H9 (cell line): ENCODE data around the gene LRP8. TPM values are rescaled to one million over a fixed set of nuclear protein-coding genes. Genes with fewer than 3 reads are reported as not detected.

Experiments
- DNase-seq: peaks from one replicate; pipeline ENCODE4 v3.0.0-alpha.2; 2017
- H2AFZ ChIP-seq: one replicate; pipeline ENCODE4 v1.6.1; 2013; ENCODE audit warnings: mild to moderate bottlenecking, low read length, control low read depth, moderate library complexity
- H2AK5ac ChIP-seq: 2 replicates; pipeline ENCODE4 v1.6.1; 2013; ENCODE audit warnings: low read length, control low read depth, mixed read lengths; ENCODE audit not compliant: insufficient read length
- H2BK120ac ChIP-seq: one replicate; pipeline ENCODE4 v1.6.1; 2013; ENCODE audit warnings: low read depth, mild to moderate bottlenecking, low read length, control low read depth, inconsistent platforms; ENCODE audit not compliant: poor library complexity, severe bottlenecking
- H2BK12ac ChIP-seq: 2 replicates; pipeline ENCODE4 v1.6.1; 2013; ENCODE audit warnings: low read length, control low read depth, mixed read lengths, low read depth; ENCODE audit not compliant: insufficient read length
- H2BK15ac ChIP-seq: 2 replicates; pipeline ENCODE4 v1.6.1; 2013; ENCODE audit warnings: low read depth, low read length, control low read depth
- H2BK20ac ChIP-seq: one replicate; pipeline ENCODE4 v1.6.1; 2013; ENCODE audit warnings: low read depth, mild to moderate bottlenecking, low read length, control low read depth, inconsistent platforms; ENCODE audit not compliant: poor library complexity, severe bottlenecking
- H2BK5ac ChIP-seq: 2 replicates; pipeline ENCODE4 v1.6.1; 2013; ENCODE audit warnings: low read length, control low read depth, mixed read lengths; ENCODE audit not compliant: insufficient read length
- H3K14ac ChIP-seq: 2 replicates; pipeline ENCODE4 v1.6.1; 2013; ENCODE audit warnings: low read length, control low read depth; ENCODE audit not compliant: insufficient read depth
- H3K18ac ChIP-seq: 2 replicates; pipeline ENCODE4 v1.6.1; 2013; ENCODE audit warnings: low read depth, mild to moderate bottlenecking, mixed read lengths, low read length, control low read depth; ENCODE audit not compliant: insufficient read length
- H3K23ac ChIP-seq: 2 replicates; pipeline ENCODE4 v1.6.1; 2013; ENCODE audit warnings: low read length, control low read depth, mixed read lengths, low read depth; ENCODE audit not compliant: insufficient read length
- H3K23me2 ChIP-seq: 2 replicates; pipeline ENCODE4 v1.6.1; 2013; ENCODE audit warnings: low read depth, mild to moderate bottlenecking, mixed read lengths, low read length, control low read depth; ENCODE audit not compliant: insufficient read length, poor library complexity, severe bottlenecking
- H3K27ac ChIP-seq: 2 replicates; pipeline ENCODE4 v1.5.1; 2013; ENCODE audit warnings: low read length, control low read depth, mixed read lengths, low read depth; ENCODE audit not compliant: insufficient read length
- H3K27me3 ChIP-seq: 2 replicates; pipeline ENCODE4 v1.6.1; 2013; ENCODE audit warnings: low read length, control low read depth, inconsistent platforms; ENCODE audit not compliant: insufficient read depth
- H3K4ac ChIP-seq: 2 replicates; pipeline ENCODE4 v1.6.1; 2013; ENCODE audit warnings: low read depth, mild to moderate bottlenecking, control low read depth, inconsistent platforms, low read length, moderate library complexity
- H3K4me1 ChIP-seq: 2 replicates; pipeline ENCODE4 v1.6.1; 2013; ENCODE audit warnings: low read length, control low read depth, inconsistent platforms; ENCODE audit not compliant: insufficient read depth
- H3K4me2 ChIP-seq: 2 replicates; pipeline ENCODE4 v1.6.1; 2013; ENCODE audit warnings: low read length, control low read depth, mixed read lengths; ENCODE audit not compliant: insufficient read length, insufficient read depth
- H3K56ac ChIP-seq: 2 replicates; pipeline ENCODE4 v1.6.1; 2013; ENCODE audit warnings: low read depth, mild to moderate bottlenecking, mixed read lengths, low read length, control low read depth; ENCODE audit not compliant: insufficient read length
- H3K79me1 ChIP-seq: 2 replicates; pipeline ENCODE4 v1.6.1; 2013; ENCODE audit warnings: low read depth, mild to moderate bottlenecking, moderate library complexity, low read length, control low read depth, inconsistent platforms; ENCODE audit not compliant: insufficient read depth, poor library complexity, severe bottlenecking
- H3K79me2 ChIP-seq: 2 replicates; pipeline ENCODE4 v1.6.1; 2013; ENCODE audit warnings: low read length, control low read depth, inconsistent platforms; ENCODE audit not compliant: insufficient read depth
- H3K9ac ChIP-seq: 2 replicates; pipeline ENCODE4 v1.6.1; 2013; ENCODE audit warnings: low read length, control low read depth, mixed read lengths; ENCODE audit not compliant: insufficient read length; ENCODE audit errors: extremely low read depth
- H3K9me3 ChIP-seq: one replicate; pipeline ENCODE4 v1.6.1; 2013; ENCODE audit warnings: low read depth, low read length, inconsistent platforms; ENCODE audit not compliant: control insufficient read depth
- H3T11ph ChIP-seq: one replicate; pipeline ENCODE4 v1.6.1; 2013; ENCODE audit warnings: mild to moderate bottlenecking, low read length, control low read depth, inconsistent platforms
- H4K20me1 ChIP-seq: one replicate; pipeline ENCODE4 v1.6.1; 2013; ENCODE audit not compliant: control insufficient read depth, insufficient read length, insufficient read depth
- H4K5ac ChIP-seq: 2 replicates; pipeline ENCODE4 v1.6.1; 2013; ENCODE audit warnings: low read depth, mild to moderate bottlenecking, mixed read lengths, low read length, control low read depth; ENCODE audit not compliant: insufficient read length
- H4K8ac ChIP-seq: replicated peaks from 2 replicates; pipeline ENCODE4 v1.6.1; 2013; ENCODE audit warnings: low read length, control low read depth, mixed read lengths, low read depth; ENCODE audit not compliant: insufficient read length
- H4K91ac ChIP-seq: 2 replicates; pipeline ENCODE4 v1.6.1; 2013; ENCODE audit warnings: low read depth, mild to moderate bottlenecking, moderate library complexity, mixed read lengths, low read length, control low read depth; ENCODE audit not compliant: insufficient read length
- H3K27ac Mint-ChIP-seq, 3 experiments: 2 replicates in 2 of 3; 3 replicates in 1 of 3; pipeline ENCODE4 v1.8.0; 2020 to 2021; ENCODE audit warnings: mixed read lengths in 3 of 3, mild to moderate bottlenecking in 1 of 3, moderate library complexity in 1 of 3
- H3K27me3 Mint-ChIP-seq: 2 replicates; pipeline ENCODE4 v1.8.0; 2021; ENCODE audit warnings: low read depth, mild to moderate bottlenecking, moderate library complexity, mixed read lengths
- H3K36me3 Mint-ChIP-seq, 3 experiments: 2 replicates in 2 of 3; 3 replicates in 1 of 3; pipeline ENCODE4 v1.8.0; 2020 to 2021; ENCODE audit warnings: low read depth in 3 of 3, mixed read lengths in 3 of 3; ENCODE audit not compliant: insufficient read depth in 1 of 3
- H3K4me1 Mint-ChIP-seq, 2 experiments: 2 replicates each; pipeline ENCODE4 v1.8.0; 2020; ENCODE audit warnings: mixed read lengths in 2 of 2
- H3K4me3 Mint-ChIP-seq, 2 experiments: 2 replicates in 1 of 2; 3 replicates in 1 of 2; pipeline ENCODE4 v1.8.0; 2020 to 2021; ENCODE audit warnings: mild to moderate bottlenecking in 2 of 2, mixed read lengths in 2 of 2, moderate library complexity in 1 of 2
- H3K9me3 Mint-ChIP-seq, 2 experiments: 2 replicates in 1 of 2; 3 replicates in 1 of 2; pipeline ENCODE4 v1.8.0; 2020; ENCODE audit warnings: mild to moderate bottlenecking in 2 of 2, mixed read lengths in 2 of 2, moderate library complexity in 1 of 2
- CTCF ChIP-seq: fragments of 200-600 bp; sonication (generic); conservative IDR thresholded peaks from 3 replicates; pipeline ENCODE4 v1.8.0; 2021; ENCODE audit warnings: antibody characterized with exemption, mild to moderate bottlenecking
- WGBS: extraction: QIAGEN DNeasy Blood & Tissue Kit; methylation state at CpG from one replicate; pipeline ENCODE4 v1.1.7; 2013; ENCODE audit warnings: missing lambda C conversion rate, low lambda C conversion rate, mixed read lengths; ENCODE audit not compliant: insufficient read length; ENCODE audit errors: extremely low coverage; 5-methylcytosine and 5-hydroxymethylcytosine counted together
- total RNA-seq: library from RNA; stranded (reverse); gene quantifications from 2 replicates; pipeline ENCODE4 v1.2.1, GENCODE V29; 2021

Gene LRP8
- total RNA-seq, 1 experiment from 2014 or later: 78.6 TPM

GRCh38 chr1:53330819-53331218 is 2.9 kb upstream of the LRP8 start:
- Histone ChIP-seq H2BK120ac (no peak overlapping the region), H3K23ac (no peak overlapping the region), H3K56ac (no peak overlapping the region), H2BK20ac (no peak overlapping the region), H3K14ac (no peak overlapping the region; the same call in 1 of the 2 replicates), H2BK5ac (no peak overlapping the region), H3K4me1 (no peaks in the 10 kb centered on the region), H3K79me1 (no peaks in the 10 kb centered on the region), H2AFZ (no peak overlapping the region), H3K27ac (no peak overlapping the region), H3K23me2 (peaks cover 15% of the 10 kb centered on the region), H4K91ac (no peak overlapping the region), H3K4ac (no peak overlapping the region), H3T11ph (no peak overlapping the region), H3K79me2 (no peaks in the 10 kb centered on the region), H3K9ac (no peak overlapping the region), H4K5ac (no peak overlapping the region), H3K18ac (no peak overlapping the region), H2AK5ac (no peak overlapping the region), H3K27me3 (no peaks in the 10 kb centered on the region), H2BK12ac (no peak overlapping the region), H3K9me3 (no peaks in the 10 kb centered on the region), H4K20me1 (no peaks in the 10 kb centered on the region), H3K4me2 (no peak overlapping the region), H2BK15ac (no peak overlapping the region), H4K8ac (no peak overlapping the region)
- TF ChIP-seq CTCF: no peak
- Mint-ChIP-seq H3K36me3 (peaks cover 0 to 7% (median 4%) of the 10 kb centered on the region in 3 experiments; a peak in 3 of 7 replicates), H3K4me3 (no peak overlapping the region), H3K27ac (no peak overlapping the region), H3K4me1 (peaks cover 8 to 9% of the 10 kb centered on the region in 2 experiments), H3K27me3 (peaks cover 8% of the 10 kb centered on the region), H3K9me3 (0 out of 5 replicates have a peak, but pooled peaks cover 0 to 3% of the 10 kb centered on the region in 2 experiments)
- peak; percentile 20 for DNase-seq
- WGBS: no CpG with 5 or more reads among the region's 5 CpGs
